ENCODE measurements around the gene ACYP2.

Gene ACYP2

GRCh38 chr2:54204476-54204875 is 89.1 kb downstream of the ACYP2 start:
- no peak for DNase-seq (ENCODE audit: low read depth)
- H3K4me3 ChIP-seq (ENCODE audit: low read depth, low read length): no peak overlapping the region
- no peak for TF ChIP-seq CTCF (IDR thresholded peaks at IDR 0.05; ENCODE audit: low read depth, low read length, missing control alignments)

- TF ChIP-seq CTCF (IDR thresholded peaks at IDR 0.05; ENCODE audit: low read depth, low read length, missing control alignments): peak; percentile 35
- no peak overlapping the region for H3K4me3 ChIP-seq (ENCODE audit: low read depth, low read length)
- DNase-seq (ENCODE audit: low read depth): no peak
Observed at GRCh38 chr2:54206596-54206995, 91.2 kb downstream of the ACYP2 start.

- H3K4me3 ChIP-seq (ENCODE audit: low read depth, low read length): no peak overlapping the region
- DNase-seq (ENCODE audit: low read depth): no peak
- TF ChIP-seq CTCF (IDR thresholded peaks at IDR 0.05; ENCODE audit: low read depth, low read length, missing control alignments): no peak
Observed at GRCh38 chr2:54207666-54208195, 92.3 kb downstream of the ACYP2 start.

GRCh38 chr2:54208364-54209240 is 93.2 kb downstream of the ACYP2 start:
- no peak for TF ChIP-seq CTCF (IDR thresholded peaks at IDR 0.05; ENCODE audit: low read depth, low read length, missing control alignments)
- DNase-seq (ENCODE audit: low read depth): no peak
- H3K4me3 ChIP-seq (ENCODE audit: low read depth, low read length): no peak overlapping the region

GRCh38 chr2:54209379-54209778 is 94.0 kb downstream of the ACYP2 start:
- TF ChIP-seq CTCF (IDR thresholded peaks at IDR 0.05; ENCODE audit: low read depth, low read length, missing control alignments): no peak
- no peak overlapping the region for H3K4me3 ChIP-seq (ENCODE audit: low read depth, low read length)
- DNase-seq (ENCODE audit: low read depth): no peak

- no peak overlapping the region for H3K4me3 ChIP-seq (ENCODE audit: low read depth, low read length)
- no peak for TF ChIP-seq CTCF (IDR thresholded peaks at IDR 0.05; ENCODE audit: low read depth, low read length, missing control alignments)
- DNase-seq (ENCODE audit: low read depth): no peak
Observed at GRCh38 chr2:54212456-54212855, 97.0 kb downstream of the ACYP2 start.
